ENCODE data around the gene CCL13.

Gene CCL13

DNA sequence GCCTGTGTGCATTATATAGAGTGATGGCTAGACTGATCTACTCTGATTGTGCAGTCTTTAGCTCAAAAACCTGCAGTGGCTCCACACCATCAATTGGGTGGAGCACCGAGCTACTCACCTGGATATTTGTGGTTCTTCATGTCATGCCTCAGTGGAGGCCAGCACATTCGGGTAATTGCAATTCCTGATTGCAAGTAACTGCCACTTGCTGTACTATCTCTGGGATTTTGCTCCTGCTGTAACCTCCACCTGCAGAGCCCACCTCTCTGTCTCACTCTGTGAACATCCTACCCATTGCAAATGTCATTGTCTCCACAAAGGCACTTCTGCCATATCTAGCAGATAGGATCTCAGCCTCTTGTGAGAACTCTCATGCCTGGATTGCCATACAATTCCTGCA, 8.5 kb downstream of the CCL13 start:
- peak; percentile 86 for DNase-seq

DNA sequence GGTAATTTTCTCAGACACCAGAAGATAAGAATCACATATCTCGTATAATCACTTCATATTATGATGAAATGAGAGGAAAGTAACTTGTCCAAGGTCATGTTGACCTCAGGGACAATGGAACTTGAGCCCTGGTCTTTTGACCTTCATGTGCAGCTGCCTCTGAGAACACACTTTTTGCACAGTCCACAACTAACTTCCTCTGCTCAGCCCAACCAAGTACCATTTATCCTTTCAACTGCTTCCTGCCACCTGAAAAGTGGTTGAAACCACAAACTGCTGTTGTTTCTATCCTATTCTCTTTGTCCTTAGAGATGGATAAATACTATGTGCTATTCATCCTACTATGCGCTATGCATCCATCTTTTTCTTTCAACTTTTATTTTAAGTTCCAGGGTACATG, 9.1 kb downstream of the CCL13 start:
- DNase-seq = peak; percentile 61

DNA sequence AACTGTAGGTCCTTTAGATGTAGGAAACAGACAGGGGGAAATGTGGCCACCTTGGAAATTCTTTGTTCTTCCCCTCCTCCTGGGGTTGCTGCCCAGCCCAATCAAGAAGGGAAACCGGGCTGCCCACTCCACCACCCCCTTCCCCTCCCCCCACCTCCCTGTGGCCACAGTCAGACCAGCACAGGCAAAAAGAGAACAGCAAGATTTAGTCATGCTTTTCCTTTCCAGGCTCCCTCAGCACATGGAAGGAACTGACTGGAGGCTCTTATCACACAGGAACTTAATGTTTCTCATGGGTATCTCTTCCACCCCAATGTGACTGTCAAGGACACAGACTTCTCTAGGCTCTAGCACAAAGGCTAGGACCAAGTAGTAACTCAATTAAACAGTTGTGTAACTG, 9.7 kb downstream of the CCL13 start:
- DNase-seq = no peak

DNA sequence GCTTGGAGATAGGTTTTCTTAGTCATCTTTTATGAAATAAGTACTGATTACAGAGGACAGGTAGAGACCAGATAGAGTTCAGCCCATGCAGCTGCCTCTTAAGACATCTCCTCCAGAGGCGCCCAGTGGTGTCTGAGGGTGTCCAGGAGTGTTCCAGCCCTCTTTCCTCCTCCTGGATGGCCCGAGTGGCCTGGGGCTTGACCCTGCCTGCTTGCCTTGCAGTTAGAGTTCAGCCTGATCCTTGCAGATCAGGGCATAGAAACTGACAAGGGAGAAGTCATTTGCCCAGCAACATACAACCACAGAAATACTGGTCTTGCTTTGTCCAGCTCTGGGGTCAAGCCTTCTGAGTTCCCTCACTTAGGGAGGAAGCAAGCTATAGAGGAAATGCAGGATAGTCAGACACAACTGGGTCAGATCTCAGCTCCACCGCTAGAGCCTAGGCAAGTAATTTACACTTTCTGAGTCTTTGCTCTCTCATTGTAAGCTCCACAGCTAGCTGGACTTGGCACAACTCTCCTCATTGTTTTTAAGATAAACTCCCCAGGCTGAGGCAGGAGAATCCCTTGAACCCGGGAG, 10.3 kb downstream of the CCL13 start:
- DNase-seq = no peak

DNA sequence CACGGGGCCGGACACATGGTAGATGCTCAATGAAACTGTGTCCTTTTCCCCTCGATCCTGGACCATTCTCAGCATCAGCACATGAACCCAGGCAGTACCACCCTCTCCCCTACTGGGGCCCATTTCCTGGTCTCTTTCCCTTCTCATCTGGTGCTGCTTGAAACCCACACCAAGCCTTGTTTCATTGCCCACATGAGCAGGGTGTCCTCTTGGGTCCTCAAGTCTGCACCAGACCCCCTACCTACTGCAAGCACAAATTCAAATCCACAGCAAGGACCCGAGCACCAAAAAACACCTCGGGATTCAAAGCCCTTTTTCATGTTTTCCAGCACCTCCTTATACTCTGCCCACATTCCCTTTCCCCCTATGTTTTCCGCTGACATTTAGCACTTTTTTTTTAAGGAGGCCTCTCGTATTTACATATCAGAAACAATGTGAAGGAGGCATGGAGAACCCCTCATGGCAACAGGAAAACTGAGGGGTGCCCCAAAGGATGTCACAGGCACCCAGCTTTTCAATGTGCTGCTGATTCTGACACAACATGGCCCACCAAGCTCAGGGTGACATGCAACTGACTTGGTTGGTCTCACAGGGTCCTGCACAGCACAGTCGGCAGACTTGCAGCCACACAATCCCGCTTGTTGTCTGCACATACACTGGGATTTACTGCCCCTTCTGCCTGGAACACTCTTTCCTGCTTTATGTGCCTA, 11.4 kb downstream of the CCL13 start:
- no peak for DNase-seq

DNA sequence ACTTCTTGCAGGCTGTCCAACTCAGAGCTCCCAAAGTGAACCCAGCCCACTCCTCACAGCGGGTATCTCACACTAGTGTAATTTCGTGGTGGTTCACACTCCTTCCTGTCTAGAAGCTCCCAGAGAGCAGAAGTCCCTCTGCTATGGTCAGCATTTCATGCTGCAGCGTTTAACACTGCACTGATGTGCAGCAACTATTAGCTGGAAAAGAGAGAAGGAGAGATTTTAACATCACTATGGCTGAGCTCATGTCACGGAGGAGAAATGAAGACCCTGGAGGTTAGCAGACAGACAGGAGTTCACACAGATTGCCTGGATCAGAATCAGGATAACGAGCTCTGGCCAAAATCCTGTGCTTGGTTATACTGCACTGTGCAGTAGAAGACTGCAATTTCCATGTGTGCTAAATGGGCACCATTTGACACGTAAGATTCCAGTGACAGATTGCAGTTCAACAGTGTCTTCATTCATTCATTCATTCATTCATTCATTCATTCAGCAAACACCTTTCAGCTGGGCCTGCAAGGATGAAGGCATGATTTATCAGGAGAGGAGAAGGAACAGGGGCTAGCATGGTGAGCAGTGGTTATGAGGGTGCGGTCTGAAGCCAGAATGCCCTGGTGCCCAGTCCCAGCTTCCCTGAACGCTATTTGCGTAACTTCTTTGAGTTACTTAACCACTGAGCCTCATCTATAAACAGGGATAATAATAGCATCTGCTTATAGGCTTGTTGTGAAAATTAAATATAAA, 12.1 kb downstream of the CCL13 start:
- no peak for DNase-seq

DNA sequence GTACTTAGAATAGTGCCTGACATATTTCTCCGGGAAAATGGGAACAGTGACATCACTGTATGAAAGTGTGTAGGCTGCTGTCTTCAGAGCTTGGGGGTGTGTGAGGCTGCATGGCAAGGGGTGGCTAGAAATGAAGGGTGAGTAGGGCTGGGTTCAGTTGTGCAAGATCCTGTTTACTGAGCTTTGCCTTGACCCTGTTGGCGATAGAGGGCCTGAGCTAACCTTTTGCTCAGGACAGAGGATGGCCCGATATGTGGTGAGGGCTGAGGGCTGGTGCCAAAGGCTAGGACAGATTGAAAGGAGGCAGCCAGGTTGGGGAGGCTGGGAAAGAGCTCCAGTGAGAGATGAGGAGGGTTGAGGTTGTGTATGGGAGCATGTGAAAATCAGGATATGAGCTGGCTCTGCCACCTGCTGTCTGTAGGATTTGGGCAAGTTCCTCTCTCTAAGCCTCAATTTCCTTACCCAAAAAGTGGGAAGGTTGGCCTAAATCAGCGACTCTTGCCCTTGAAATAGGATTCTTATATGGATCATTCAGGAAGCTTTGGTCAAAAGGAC, 12.7 kb downstream of the CCL13 start:
- no peak for DNase-seq

DNA sequence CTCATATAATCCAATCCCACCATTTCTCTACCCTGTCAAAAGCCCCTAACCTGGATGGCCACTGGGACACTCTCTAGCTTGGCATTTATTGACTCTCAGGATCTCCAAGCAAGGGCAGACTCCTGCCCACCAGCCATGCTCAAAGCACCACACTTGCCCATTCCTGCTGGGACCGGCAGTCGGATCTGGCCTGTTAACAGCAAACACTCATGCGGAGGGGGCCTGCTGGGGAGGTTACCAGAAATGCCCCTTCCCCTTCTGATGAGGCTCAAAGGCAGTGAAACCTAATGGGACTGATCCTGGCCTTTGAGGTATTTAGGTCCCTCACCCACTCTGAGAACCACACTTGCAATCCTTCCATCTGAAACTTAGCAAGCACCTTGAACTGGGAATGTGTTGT, 13.3 kb downstream of the CCL13 start:
- no peak for DNase-seq

DNA sequence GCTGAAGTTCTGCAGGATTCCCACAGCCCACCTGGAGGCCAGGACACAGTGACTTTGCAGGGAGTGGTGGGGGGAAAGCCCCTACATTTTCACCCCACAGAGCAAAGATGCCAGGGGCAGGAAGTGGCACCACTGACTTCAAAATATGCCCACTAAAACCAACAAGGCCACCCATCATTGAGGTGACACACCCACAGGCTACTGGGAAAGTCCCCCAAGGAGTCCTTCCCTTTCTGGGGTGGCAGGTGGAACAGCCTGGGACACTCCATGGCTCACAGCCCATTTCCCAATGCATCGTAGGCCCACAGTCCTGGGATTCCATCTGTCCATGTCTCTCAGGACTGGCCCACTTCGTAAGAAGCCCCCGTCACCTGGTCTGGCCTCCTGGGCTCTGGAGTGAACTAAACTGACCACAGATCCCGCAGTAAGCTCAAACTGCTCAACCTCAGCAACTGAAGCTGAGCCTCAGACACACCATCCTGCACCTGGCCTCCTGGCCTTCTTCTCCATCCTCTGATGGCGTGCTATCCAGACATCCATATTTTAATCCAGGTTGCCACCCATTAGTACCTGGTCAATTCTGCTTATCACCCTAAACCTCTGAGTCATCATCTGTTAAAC, 14.2 kb downstream of the CCL13 start:
- no peak for DNase-seq

DNA sequence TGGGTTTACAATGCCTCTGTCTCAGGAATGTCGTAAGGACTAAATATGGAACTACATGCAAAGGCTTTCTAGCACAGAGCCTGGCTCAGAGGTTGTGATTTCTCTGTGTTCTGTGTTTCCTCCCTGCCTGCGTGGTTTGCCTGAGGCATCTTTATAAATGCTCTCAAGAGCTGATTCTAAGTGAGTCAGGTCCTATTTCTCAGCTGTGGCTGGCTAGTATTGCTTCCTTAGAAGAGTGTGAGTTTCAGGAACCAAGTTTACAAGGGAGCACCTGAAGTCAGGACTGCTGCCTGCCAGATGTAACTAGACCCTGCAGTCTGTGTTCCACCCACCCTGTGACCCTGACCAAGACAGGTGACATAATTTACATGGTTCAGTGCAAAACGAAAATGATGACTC, 14.7 kb downstream of the CCL13 start:
- DNase-seq = peak; percentile 79

DNA sequence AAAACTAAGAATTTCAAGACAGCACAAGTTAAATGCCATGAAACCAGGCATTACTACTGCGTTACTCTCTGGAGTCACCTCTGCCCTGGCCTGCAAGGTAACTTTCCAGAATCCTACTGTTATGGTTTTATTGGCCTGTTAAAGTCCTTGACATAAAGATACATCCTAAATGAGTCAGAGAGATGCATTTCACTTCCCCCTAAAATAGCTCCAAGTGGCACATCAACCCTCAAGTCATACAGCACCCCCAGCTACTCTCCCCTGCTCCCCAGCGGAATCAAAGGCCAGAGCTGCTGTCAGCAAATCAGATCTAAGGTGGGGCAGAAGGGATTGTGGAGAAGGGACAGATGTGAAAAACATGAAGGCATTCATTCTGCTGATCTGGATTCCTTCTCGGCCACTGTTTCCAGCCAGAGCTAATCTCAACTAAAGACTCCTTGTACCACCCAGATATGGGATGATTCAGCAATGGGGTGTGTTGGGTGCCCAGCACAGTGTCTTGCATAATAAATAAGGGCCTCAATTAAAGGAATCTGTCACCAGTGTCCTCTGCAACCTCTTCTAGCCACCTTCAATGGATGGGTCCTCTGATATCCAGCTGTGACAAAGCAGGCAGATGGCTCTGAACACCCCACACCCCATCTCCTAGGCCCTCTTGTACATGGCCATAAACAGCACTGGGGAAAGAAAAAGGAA, 15.3 kb downstream of the CCL13 start:
- peak; percentile 55 for DNase-seq

DNA sequence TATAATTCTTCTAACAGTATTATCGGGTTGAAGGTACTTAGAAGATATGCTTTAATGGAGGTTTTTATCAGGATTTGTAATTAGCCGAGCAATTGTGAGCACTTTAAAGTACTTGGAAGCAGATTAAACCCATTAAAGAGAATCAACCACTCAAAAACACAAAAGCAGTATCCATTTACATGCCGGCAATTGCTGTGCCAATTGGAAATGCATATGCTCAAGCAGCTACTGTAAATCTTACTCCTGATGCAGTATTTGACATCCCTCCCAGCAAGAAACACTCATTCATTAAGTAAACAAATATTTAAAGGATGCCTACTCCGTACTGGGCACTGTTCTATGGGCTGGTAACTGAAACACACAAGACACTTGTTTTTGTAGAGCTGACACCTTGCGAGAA, 18.2 kb downstream of the CCL13 start:
- DNase-seq = peak; percentile 100

DNA sequence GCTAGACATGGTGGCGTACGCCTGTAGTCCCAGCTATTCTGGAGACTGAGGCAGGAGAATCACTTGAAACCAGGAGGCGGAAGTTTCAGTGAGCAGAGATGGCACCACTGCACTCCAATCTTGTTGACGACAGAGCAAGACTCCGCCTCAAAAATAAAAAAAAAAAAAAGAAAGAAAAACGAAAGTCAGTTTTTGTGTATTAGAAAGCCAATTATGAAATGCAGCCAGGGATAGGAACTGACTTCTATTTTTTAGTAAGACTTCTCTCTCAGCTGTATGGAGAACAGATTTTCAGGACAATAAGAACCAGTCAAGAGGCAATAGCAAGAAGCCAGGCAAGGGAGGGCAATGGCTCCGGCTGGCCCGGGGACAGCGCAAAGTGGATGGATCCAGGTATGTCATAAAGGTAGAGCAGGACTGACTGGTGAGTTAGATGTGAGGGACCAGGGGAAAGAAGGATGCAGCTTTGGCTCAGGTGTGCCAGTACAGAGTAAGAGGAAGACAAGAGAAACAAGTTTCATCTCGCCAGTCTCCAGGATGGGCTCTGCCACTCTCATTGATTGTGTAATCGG, 19.2 kb downstream of the CCL13 start:
- DNase-seq = peak; percentile 66

DNA sequence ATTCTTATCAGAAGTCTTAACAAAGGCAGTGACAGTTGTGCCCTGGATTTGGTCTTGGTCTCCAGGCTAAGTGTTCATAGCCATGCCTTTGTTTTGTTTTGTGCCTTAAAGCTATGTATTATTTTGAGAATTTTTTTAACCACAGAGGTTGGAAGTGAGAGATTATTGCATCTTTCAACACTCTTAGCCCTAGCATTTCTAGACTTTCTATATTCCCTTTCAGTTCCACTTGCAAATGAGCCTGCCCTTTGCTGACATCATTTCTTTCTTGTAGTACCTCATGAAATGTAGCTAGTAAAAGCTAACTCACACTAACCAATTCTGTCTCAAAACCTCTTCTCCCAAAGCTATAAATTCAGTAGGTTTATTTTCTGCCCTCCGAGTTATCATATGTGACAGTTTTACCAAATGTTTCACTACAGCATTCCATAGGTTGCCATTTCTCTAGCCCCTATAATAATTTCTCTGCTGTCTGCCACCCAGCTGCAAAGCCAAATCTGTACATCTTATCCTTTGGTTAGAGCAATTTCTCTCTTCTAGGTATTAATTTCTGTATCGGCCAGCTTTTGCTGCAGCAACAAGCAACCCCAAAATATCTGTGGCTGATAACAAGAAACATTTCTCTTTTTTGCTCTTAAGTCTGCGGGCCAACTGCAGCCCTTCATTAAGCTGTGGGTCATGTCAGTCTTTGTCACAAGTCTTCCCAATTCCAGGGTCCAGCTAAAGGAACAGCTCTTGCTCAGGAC, 21.0 kb downstream of the CCL13 start:
- peak; percentile 69 for DNase-seq

DNA sequence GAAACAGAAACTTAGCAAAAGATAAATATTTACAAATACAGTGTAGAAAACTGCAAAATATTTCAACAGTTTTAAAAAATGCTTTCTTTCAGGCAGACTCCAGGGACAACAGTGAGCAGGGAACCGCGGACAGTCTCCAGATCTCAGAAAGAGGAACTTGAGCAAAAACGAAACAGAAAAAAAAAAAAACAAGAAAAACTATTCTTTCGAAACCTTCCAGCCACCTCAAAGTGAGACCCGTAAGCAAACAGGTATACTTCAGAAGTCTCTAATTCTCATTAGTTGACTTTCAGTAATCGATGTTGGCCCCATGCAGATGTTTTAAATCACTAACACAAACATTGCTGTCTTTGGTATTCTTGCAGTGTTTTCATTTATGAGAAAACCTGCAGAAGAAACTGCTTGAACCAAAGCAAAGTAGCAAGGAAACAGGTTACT, 22.4 kb downstream of the CCL13 start:
- DNase-seq = peak; percentile 62

DNA sequence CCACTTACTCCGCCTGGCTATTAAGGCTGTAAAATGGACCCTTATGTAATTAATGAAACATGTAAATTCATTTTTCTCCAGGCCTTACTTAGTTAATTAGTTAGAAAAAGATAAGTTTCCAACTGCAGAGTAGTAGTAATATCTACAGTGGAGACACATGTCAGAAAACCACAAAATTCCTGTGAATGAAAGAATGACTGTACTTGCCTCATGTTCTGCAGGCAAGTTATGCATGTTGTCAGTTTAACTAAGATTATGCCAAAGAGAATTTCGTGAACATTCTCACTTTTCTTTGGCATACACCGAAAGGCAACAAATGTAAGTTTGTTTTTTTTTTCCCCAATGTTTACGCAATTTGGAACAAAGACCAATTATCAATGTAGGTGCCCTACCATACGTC, 23.6 kb downstream of the CCL13 start:
- peak; percentile 43 for DNase-seq

DNA sequence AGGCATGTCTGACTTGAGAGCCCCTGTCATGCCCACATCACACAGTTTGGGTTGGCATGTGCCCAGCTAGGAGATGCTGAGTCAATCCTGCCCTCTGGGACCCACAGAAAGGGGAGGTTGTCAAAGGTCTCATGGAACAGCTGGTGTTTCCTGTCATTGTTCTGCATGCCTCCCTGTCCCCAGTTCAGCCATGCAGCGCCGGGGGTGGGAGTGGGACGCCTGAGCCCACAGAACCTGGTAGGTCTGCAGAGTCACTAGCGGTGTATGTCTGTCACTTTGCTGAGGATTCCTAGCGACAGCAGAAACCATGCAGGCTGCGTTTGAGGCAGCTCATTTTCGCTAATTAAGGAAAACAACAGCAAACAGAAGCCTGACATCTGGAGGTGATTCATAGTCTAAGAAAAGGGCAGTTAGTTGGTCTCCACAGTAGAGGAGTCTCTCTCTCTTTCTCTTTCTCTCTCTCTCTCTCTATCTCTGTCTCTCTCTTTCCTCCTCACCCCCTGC, 26.4 kb downstream of the CCL13 start:
- peak; percentile 58 for DNase-seq

DNA sequence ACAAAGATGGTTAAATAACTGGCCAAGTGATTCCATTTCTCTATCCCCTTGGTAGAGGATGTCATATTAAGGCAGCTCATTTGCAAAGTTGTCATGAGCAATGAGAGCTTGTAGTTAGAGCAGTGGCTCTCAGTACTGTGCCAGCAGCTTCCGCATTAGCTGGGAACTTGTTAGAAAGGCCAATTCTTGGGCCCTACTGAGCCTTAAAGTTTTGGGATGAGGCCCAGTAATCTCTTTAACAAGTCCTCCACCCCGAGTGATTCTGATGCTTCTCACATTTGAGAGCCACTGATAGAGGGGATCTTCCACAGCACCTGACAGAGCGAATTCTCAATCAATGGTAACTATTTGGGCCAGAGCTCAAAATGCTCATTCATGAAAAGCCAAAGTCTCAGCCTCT, 26.9 kb downstream of the CCL13 start:
- DNase-seq = no peak

DNA sequence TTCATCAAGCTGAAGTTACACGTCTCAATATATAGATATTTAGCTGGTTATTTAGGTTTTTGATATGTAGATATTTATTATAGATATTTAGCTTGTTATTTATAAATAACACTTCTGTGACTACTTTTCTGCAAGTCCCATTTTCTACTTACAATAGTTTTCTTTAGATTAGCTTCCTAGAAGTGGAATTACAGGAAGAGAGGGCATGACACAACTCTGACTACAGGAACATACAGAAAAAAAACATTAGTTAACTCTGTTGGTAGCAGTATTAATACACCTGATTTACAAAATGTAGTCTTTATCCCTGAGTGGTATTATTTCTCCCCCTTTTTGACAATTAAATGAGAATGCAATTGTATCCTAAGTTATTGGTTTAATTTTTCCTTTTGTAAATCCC, 28.0 kb downstream of the CCL13 start:
- DNase-seq = no peak

DNA sequence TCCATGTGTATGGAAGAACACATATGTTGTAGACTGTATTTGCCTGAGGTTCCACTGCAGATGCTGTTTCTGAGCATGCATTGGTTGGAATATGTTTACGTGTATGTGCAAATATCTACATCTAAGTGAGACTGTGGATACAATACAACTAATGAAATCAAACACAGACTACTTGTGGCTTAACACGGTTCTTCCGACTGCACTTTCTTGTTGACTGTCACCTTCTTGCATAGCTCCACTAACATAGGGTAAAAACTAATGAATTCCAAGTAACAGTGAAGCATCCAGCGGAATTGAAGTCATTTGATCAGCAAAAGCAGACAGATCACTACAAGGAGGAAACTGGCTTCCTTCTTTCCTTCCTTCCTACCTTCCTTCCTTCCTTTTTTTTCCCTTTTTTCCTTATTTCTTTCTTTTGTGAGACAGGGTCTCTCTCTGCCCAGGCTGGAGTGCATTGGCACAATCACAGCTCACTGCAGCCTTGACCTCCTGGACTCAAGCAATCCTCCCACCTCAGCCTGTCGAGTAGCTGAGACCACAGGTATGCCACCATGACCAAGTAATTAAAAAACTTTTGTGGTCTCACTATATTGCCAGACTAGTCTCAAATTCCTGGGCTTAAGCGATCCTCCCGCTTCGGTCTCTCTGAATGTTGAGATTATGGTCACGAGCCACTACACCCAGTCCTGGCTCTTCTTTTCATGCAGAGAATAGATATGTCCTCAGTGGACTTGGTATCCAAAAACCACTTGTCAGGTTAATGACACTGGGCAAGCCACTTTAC, 28.7 kb downstream of the CCL13 start:
- no peak for DNase-seq

DNA sequence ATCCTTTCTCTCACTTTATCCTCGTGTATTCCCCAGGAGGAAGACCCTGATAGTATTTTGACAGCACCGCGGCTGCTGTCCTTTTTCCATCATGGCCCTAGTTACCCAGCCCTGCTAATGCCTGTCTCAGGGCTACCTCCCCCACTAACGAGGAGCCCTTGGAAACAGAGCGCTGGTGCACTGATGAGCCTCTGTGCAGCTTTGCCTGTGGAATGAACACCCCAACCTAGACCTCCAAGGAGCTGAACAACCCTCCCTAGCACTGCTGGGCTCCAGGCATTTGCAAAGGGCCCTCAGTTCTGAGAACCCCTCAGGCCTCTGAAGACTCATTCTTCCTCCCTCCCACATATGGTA, 30.0 kb downstream of the CCL13 start:
- no peak for DNase-seq

Data from DMS79 treated with DMSO at 0.1 percent for 48 hours (cell line).